Activated naive CD4-positive, alpha-beta T cell treated with anti-CD3 and anti-CD28 coated beads for 36 hours (primary cell): ENCODE data around the gene ERBB4. TPM values are rescaled to one million over a fixed set of nuclear protein-coding genes. Genes with fewer than 3 reads are reported as not detected.
"Not testable (repeated sequence)": the region's sequence is repeated elsewhere in the genome, so short reads cannot be mapped to it uniquely, and the experiment has no call there.

ENCODE experiments used
- CTCF ChIA-PET: fragments of 350-600 bp; sonication (Branson Sonifier 250); formaldehyde crosslinking; loops from one replicate; lab custom pipeline; 2021; ENCODE audit warnings: antibody characterized with exemption; lab: Charles Lee
- DNase-seq: peaks from one replicate; pipeline ENCODE4 v3.0.0-alpha.2; 2020
- H3K27ac Mint-ChIP-seq: one replicate; pipeline ENCODE4 v1.8.0; 2021; ENCODE audit warnings: mild to moderate bottlenecking, mixed read lengths
- H3K27me3 Mint-ChIP-seq: one replicate; pipeline ENCODE4 v1.8.0; 2021; ENCODE audit warnings: low read depth, mixed read lengths
- H3K36me3 Mint-ChIP-seq: one replicate; pipeline ENCODE4 v1.8.0; 2021; ENCODE audit warnings: low read depth, mixed read lengths
- H3K4me1 Mint-ChIP-seq: one replicate; pipeline ENCODE4 v1.8.0; 2021; ENCODE audit warnings: low read depth, mixed read lengths
- H3K4me3 Mint-ChIP-seq: one replicate; pipeline ENCODE4 v1.8.0; 2021; ENCODE audit warnings: mild to moderate bottlenecking, moderate library complexity, mixed read lengths
- H3K9me3 Mint-ChIP-seq: one replicate; pipeline ENCODE4 v1.8.0; 2021; ENCODE audit warnings: mixed read lengths
- intact Hi-C: fragments of 100-400 bp; cut with micrococcal nuclease; formaldehyde crosslinking; loops from one replicate; pipeline ENCODE4 v1.15.1; 2023
- total RNA-seq, 2 experiments: library from RNA; stranded (reverse); gene quantifications; one replicate each; pipeline ENCODE4 v1.2.3, GENCODE V29; 2021

ERBB4 gene
- total RNA-seq, 2 experiments from 2014 or later, result not detected

- Mint-ChIP-seq H3K27ac (no peak overlapping the region), H3K4me1 (no peaks in the 10 kb centered on the region), H3K27me3 (no peaks in the 10 kb centered on the region), H3K36me3 (no peaks in the 10 kb centered on the region), H3K9me3 (no peaks in the 10 kb centered on the region), H3K4me3 (no peak overlapping the region)
- DNase-seq, result no peak
- CTCF ChIA-PET, result no interaction called here
- intact Hi-C loops, result no loop called here
Measured at GRCh38 chr2:212517693-212518092, 20.9 kb downstream of the ERBB4 start.

- CTCF ChIA-PET, result no interaction called here
- no peak overlapping the region for H3K4me3 Mint-ChIP-seq
- no peaks in the 10 kb centered on the region for H3K4me1 Mint-ChIP-seq
- H3K36me3 Mint-ChIP-seq, result no peaks in the 10 kb centered on the region
- no peaks in the 10 kb centered on the region for H3K27me3 Mint-ChIP-seq
- intact Hi-C loops, result no loop called here
- no peak for DNase-seq
- H3K27ac Mint-ChIP-seq, result no peak overlapping the region
- no peaks in the 10 kb centered on the region for H3K9me3 Mint-ChIP-seq
Measured at GRCh38 chr2:212505586-212505985, 33.0 kb downstream of the ERBB4 start.

- Mint-ChIP-seq H3K27ac (no peak overlapping the region), H3K27me3 (no peaks in the 10 kb centered on the region), H3K36me3 (no peaks in the 10 kb centered on the region), H3K9me3 (no peaks in the 10 kb centered on the region), H3K4me1 (no peaks in the 10 kb centered on the region), H3K4me3 (no peak overlapping the region)
- DNase-seq, result no peak
- CTCF ChIA-PET, result no interaction called here
- intact Hi-C loops, result no loop called here
Measured at GRCh38 chr2:212495046-212495445, 43.6 kb downstream of the ERBB4 start.

DNA sequence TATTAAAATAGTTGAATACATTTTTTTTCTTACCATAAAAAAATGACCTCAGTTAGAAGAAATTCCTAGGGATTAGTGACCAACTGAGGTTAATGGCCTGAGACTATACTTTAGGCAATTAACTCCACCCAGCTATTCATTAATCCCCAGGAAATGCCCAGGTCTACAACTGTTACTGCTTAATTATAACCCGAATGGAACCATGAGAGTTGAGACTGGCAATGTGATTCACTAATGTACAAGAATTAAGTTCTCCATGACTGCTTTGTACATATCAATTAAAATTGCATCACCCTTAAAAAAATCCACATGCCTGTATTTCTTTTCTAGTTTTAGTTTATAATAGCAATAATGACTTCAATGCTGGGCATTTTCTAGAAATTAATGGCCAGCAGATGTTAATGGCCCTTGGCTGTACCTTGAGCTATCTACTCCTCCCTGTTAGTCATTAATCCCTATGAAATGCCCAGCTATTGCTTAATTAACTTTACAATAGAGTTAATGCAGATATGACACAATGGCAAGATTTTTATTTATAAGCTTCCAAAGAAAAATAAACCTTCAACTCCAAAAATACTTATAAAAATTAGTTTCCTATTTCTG is 44.1 kb downstream of the ERBB4 start:
- Mint-ChIP-seq H3K27ac (no peak overlapping the region), H3K4me3 (no peak overlapping the region), H3K9me3 (no peaks in the 10 kb centered on the region), H3K4me1 (no peaks in the 10 kb centered on the region), H3K36me3 (no peaks in the 10 kb centered on the region), H3K27me3 (no peaks in the 10 kb centered on the region)
- DNase-seq, result no peak
- CTCF ChIA-PET, result interaction anchor here (0.7 kb wide), 1 partner anchor 25 kb away, joined by 3 read pairs; no protein-coding TSS in a partner anchor
- intact Hi-C loops, result no loop called here

GRCh38 chr2:212489719-212490346 is 48.8 kb downstream of the ERBB4 start:
- DNase-seq, result no peak
- CTCF ChIA-PET, result no interaction called here
- no peaks in the 10 kb centered on the region for H3K27me3 Mint-ChIP-seq
- intact Hi-C loops, result no loop called here
- no peaks in the 10 kb centered on the region for H3K9me3 Mint-ChIP-seq
- H3K4me1 Mint-ChIP-seq, result no peaks in the 10 kb centered on the region
- no peaks in the 10 kb centered on the region for H3K36me3 Mint-ChIP-seq
- no peak overlapping the region for H3K4me3 Mint-ChIP-seq
- H3K27ac Mint-ChIP-seq, result no peak overlapping the region

- H3K9me3 Mint-ChIP-seq, result no peaks in the 10 kb centered on the region
- intact Hi-C loops, result no loop called here
- no peaks in the 10 kb centered on the region for H3K36me3 Mint-ChIP-seq
- no peaks in the 10 kb centered on the region for H3K27me3 Mint-ChIP-seq
- CTCF ChIA-PET, result no interaction called here
- no peak for DNase-seq
- H3K27ac Mint-ChIP-seq, result no peak overlapping the region
- H3K4me1 Mint-ChIP-seq, result no peaks in the 10 kb centered on the region
- no peak overlapping the region for H3K4me3 Mint-ChIP-seq
Measured at GRCh38 chr2:212488611-212489010, 50.0 kb downstream of the ERBB4 start.

DNA sequence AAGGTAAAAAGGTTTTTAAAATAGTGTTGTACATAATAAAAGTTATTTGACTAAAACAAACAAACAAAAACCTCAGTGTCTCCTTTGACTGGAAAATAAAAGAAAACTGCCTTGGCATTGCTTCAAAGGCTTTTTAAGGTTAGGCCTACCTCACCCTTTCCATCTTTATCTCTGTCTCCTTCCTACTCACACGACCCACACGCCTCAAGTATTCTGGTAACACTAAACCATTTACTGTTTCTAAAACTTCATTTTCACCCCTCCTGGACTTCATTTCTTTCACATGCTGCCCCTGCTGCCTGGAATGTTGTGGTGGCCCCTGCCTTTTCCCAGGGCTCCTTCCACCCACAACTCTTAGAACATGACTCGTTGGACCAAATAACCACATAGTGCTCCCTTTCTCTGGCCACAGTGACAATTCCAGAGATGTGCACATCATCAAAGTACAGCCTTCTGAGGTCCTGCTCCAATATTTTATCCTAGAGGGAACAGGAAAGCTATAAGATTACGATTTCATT is 54.0 kb downstream of the ERBB4 start:
- no peak for DNase-seq
- Mint-ChIP-seq H3K36me3 (no peaks in the 10 kb centered on the region), H3K27ac (no peak overlapping the region), H3K4me1 (no peaks in the 10 kb centered on the region), H3K9me3 (no peaks in the 10 kb centered on the region), H3K4me3 (no peak overlapping the region), H3K27me3 (no peaks in the 10 kb centered on the region)
- CTCF ChIA-PET, result no interaction called here
- intact Hi-C loops, result no loop called here

DNA sequence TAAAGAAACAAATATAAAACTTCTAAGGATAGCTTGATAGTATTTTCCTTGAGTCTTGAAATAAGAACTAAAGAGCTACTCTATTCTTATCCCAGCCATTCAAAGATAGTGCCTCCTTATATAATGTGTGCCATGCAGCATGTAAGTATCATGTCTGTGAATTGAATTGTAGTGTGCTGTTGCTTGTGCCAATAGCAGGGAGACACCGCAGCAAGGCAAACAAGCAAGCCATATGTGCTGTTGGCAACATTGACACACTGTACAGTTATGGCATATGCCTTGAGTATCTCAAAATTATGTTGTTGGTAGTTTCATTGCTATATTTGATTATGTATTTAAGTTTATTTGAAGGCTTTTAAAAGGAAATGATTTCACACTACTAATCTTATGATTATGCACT is 58.2 kb downstream of the ERBB4 start:
- Mint-ChIP-seq H3K36me3 (no peaks in the 10 kb centered on the region), H3K27me3 (no peaks in the 10 kb centered on the region), H3K4me1 (no peaks in the 10 kb centered on the region), H3K4me3 (no peak overlapping the region), H3K27ac (no peak overlapping the region), H3K9me3 (no peaks in the 10 kb centered on the region)
- intact Hi-C loops, result no loop called here
- CTCF ChIA-PET, result no interaction called here
- DNase-seq, result no peak

GRCh38 chr2:212477571-212477970 is 61.0 kb downstream of the ERBB4 start:
- H3K36me3 Mint-ChIP-seq, result no peaks in the 10 kb centered on the region
- no peaks in the 10 kb centered on the region for H3K27me3 Mint-ChIP-seq
- no peak overlapping the region for H3K4me3 Mint-ChIP-seq

GRCh38 chr2:212473211-212473610 is 65.4 kb downstream of the ERBB4 start:
- CTCF ChIA-PET, result no interaction called here
- no peak overlapping the region for H3K4me3 Mint-ChIP-seq
- H3K36me3 Mint-ChIP-seq, result no peaks in the 10 kb centered on the region
- no peaks in the 10 kb centered on the region for H3K9me3 Mint-ChIP-seq
- DNase-seq, result no peak
- intact Hi-C loops, result no loop called here
- H3K27me3 Mint-ChIP-seq, result no peaks in the 10 kb centered on the region
- no peaks in the 10 kb centered on the region for H3K4me1 Mint-ChIP-seq
- no peak overlapping the region for H3K27ac Mint-ChIP-seq

More at GRCh38 chr2:212477571-212477970, 61.0 kb downstream of the ERBB4 start:
- H3K27ac Mint-ChIP-seq, result no peak overlapping the region
- no peaks in the 10 kb centered on the region for H3K4me1 Mint-ChIP-seq
- CTCF ChIA-PET, result no interaction called here
- H3K9me3 Mint-ChIP-seq, result no peaks in the 10 kb centered on the region
- DNase-seq, result no peak
- intact Hi-C loops, result no loop called here

GRCh38 chr2:212467551-212467950 is 71.1 kb downstream of the ERBB4 start:
- H3K27ac Mint-ChIP-seq, H3K4me3 Mint-ChIP-seq, H3K36me3 Mint-ChIP-seq, H3K4me1 Mint-ChIP-seq, intact Hi-C loops, H3K27me3 Mint-ChIP-seq, DNase-seq, H3K9me3 Mint-ChIP-seq, CTCF ChIA-PET: not testable (repeated sequence)

- CTCF ChIA-PET, result no interaction called here
- H3K9me3 Mint-ChIP-seq, result peaks cover 8% of the 10 kb centered on the region
- no peak overlapping the region for H3K4me3 Mint-ChIP-seq
- H3K27ac Mint-ChIP-seq, result no peak overlapping the region
- H3K36me3 Mint-ChIP-seq, result no peaks in the 10 kb centered on the region
- no peak for DNase-seq
- H3K27me3 Mint-ChIP-seq, result no peaks in the 10 kb centered on the region
- no peaks in the 10 kb centered on the region for H3K4me1 Mint-ChIP-seq
- intact Hi-C loops, result no loop called here
Measured at GRCh38 chr2:212465456-212465855, 73.1 kb downstream of the ERBB4 start.

- H3K27me3 Mint-ChIP-seq, intact Hi-C loops, CTCF ChIA-PET, DNase-seq, H3K4me3 Mint-ChIP-seq, H3K4me1 Mint-ChIP-seq, H3K27ac Mint-ChIP-seq, H3K36me3 Mint-ChIP-seq, H3K9me3 Mint-ChIP-seq: not testable (repeated sequence)
Measured at GRCh38 chr2:212461708-212462107, 76.9 kb downstream of the ERBB4 start.
